ENCODE results near the gene BCL2L11.
"Not testable (repeated sequence)": the region's sequence is repeated elsewhere in the genome, so short reads cannot be mapped to it uniquely, and the experiment has no call there.

The BCL2L11 gene

GRCh38 chr2:111120253-111121027, at the start of gene BCL2L11:
Gene BCL2L11 (plus strand): TSS chr2:111120914. CDS start chr2:111123746, 2,832 bp downstream.
- peak; percentile 81 for DNase-seq

- DNase-seq, result no peak
Observed at GRCh38 chr2:111071600-111072171, 49.0 kb upstream of the BCL2L11 start.

- no peak for DNase-seq
Observed at GRCh38 chr2:111072220-111072871, 48.4 kb upstream of the BCL2L11 start.

GRCh38 chr2:111082659-111083058, 38.1 kb upstream of the BCL2L11 start:
- DNase-seq, result not testable (repeated sequence)

GRCh38 chr2:111091811-111092211, 28.9 kb upstream of the BCL2L11 start:
- DNase-seq, result no peak

GRCh38 chr2:111094691-111095090, 26.0 kb upstream of the BCL2L11 start:
- DNase-seq, result no peak

GRCh38 chr2:111095434-111095833, 25.3 kb upstream of the BCL2L11 start:
- DNase-seq, result no peak

GRCh38 chr2:111099402-111099801, 21.3 kb upstream of the BCL2L11 start:
- DNase-seq, result no peak

GRCh38 chr2:111100087-111100764, 20.5 kb upstream of the BCL2L11 start:
- no peak for DNase-seq

GRCh38 chr2:111100765-111101162, 19.9 kb upstream of the BCL2L11 start:
- DNase-seq, result no peak

GRCh38 chr2:111101592-111101991, 19.1 kb upstream of the BCL2L11 start:
- no peak for DNase-seq

GRCh38 chr2:111102216-111102615, 18.5 kb upstream of the BCL2L11 start:
- no peak for DNase-seq

- no peak for DNase-seq
Observed at GRCh38 chr2:111105926-111106325, 14.8 kb upstream of the BCL2L11 start.

GRCh38 chr2:111106706-111107105, 14.0 kb upstream of the BCL2L11 start:
- DNase-seq, result no peak

GRCh38 chr2:111108745-111109271, 11.9 kb upstream of the BCL2L11 start:
- DNase-seq, result no peak

GRCh38 chr2:111111101-111111755, 9.5 kb upstream of the BCL2L11 start:
- DNase-seq, result no peak

- DNase-seq, result no peak
Observed at GRCh38 chr2:111113838-111114237, 6.9 kb upstream of the BCL2L11 start.

- no peak for DNase-seq
Observed at GRCh38 chr2:111116011-111116746, 4.5 kb upstream of the BCL2L11 start.

GRCh38 chr2:111116843-111117597, 3.7 kb upstream of the BCL2L11 start:
- peak; percentile 19 for DNase-seq

- no peak for DNase-seq
Observed at GRCh38 chr2:111117598-111118480, 2.9 kb upstream of the BCL2L11 start.

Data from KG1 (cell line).